Measurements from ENCODE around the gene STAG1.

GRCh38 chr3:136300444-136300843 lies 451.7 kb downstream of the STAG1 start:
- TF ChIP-seq CTCF (IDR thresholded peaks at IDR 0.05; ENCODE audit: low read depth, low read length) = no peak
- TF ChIP-seq EZH2phosphoT487 (IDR thresholded peaks at IDR 0.05; ENCODE audit: low read depth) = no peak

All from OCI-LY3 (cell line).